Ovary (tissue), 9 donors: ENCODE data around the gene RB1. TPM values are rescaled to one million over a fixed set of nuclear protein-coding genes. Genes with fewer than 3 reads are reported as not detected.

Source experiments
- DNase-seq, 5 donors: peaks; one replicate each; pipeline ENCODE4 v3.0.0-alpha.2; 2019 to 2020
- H3K27ac ChIP-seq, 2 donors: fragments of 200-600 bp; one replicate each; pipeline versions ENCODE4 v1.5.1 to v1.8.0; 2019 to 2022
- H3K27me3 ChIP-seq: fragments of 200-600 bp; one replicate; pipeline ENCODE4 v1.8.0; 2022
- H3K36me3 ChIP-seq: fragments of 200-600 bp; sonication (generic); one replicate; pipeline ENCODE4 v1.5.1; 2019
- H3K4me1 ChIP-seq: one replicate; pipeline ENCODE4 v1.8.1; 2013; ENCODE audit warnings: mild to moderate bottlenecking, moderate library complexity; ENCODE audit not compliant: insufficient read depth
- H3K4me3 ChIP-seq: fragments of 200-600 bp; sonication (generic); one replicate; pipeline ENCODE4 v1.5.1; 2017
- H3K9me3 ChIP-seq, 2 donors: fragments of 200-600 bp in 1 of 2; sonication (generic) in 1 of 2; one replicate each; pipeline versions ENCODE4 v1.5.1 to v1.8.1; 2013 to 2019; ENCODE audit warnings: mild to moderate bottlenecking in 1 of 2, moderate library complexity in 1 of 2
- EP300 ChIP-seq: sonication (generic); formaldehyde crosslinking; IDR thresholded peaks from one replicate; pipeline ENCODE4 v1.6.1; 2017; ENCODE audit warnings: antibody characterized with exemption
- POLR2A ChIP-seq: fragments of 450-650 bp; IDR thresholded peaks from one replicate; pipeline ENCODE4 v1.6.1; 2017; ENCODE audit warnings: antibody characterized with exemption, mild to moderate bottlenecking, moderate library complexity
- WGBS, 3 donors: extraction: QIAGEN DNeasy Blood & Tissue Kit in 1 of 3; methylation state at CpG; one replicate each; pipeline versions ENCODE4 v1.1.5 to v1.1.7; 2013 to 2017; 5-methylcytosine and 5-hydroxymethylcytosine counted together
- intact Hi-C, 4 donors: fragments of 100-400 bp; cut with DNase I; formaldehyde crosslinking; loops; one replicate each; pipeline versions ENCODE4 v1.11.0 to v1.15.1; 2022 to 2023
- polyA plus RNA-seq, 2 donors: library from polyadenylated mRNA; stranded (reverse); fragments of 200-250 nt in 1 of 2; fragments of 350-450 nt in 1 of 2; fragmentation: Illumina TruSeq in 1 of 2; extraction: RNeasy Lipid Tissue Mini Kit (QIAGEN cat#74804) in 1 of 2; gene quantifications; one replicate each; pipeline ENCODE4 v1.2.3, GENCODE V29; 2013 to 2014
- total RNA-seq, 7 donors: library from RNA; depleted of rRNA in 2 of 7; stranded (reverse); fragments of >200 nt in 2 of 7; fragmentation: NEBNext Ultra II Directional in 3 of 7; extraction: Animal tissue kit (Norgen Biotek cat#: 25700) in 3 of 7; gene quantifications; one replicate each; pipeline versions ENCODE4 v1.1.0 to v1.2.4, GENCODE V29; 2016 to 2023
- TF ChIP-seq, protein P1 (sequence below), 3 donors: fragments of 450-650 bp in 2 of 3; fragments of 200-600 bp in 1 of 3; IDR thresholded peaks; one replicate each; pipeline versions ENCODE4 v1.5.1 to v1.8.0; 2016 to 2022; ENCODE audit warnings: antibody characterized with exemption in 3 of 3, mild to moderate bottlenecking in 1 of 3
- donor health status: DM: no; HTN: no; CAD: no; lungs with moderate emphysema.
- donor health status: DM: no; HTN: no; CAD: no.
- donor health status: Bipolar disorder and iron deficiency.
- donor health status: DM: yes; HTN: yes; CAD: no.
- donor health status: DM: no; HTN: no; CAD: no.
- donor health status: DM: yes; HTN: yes; CAD: no.

Gene RB1
- total and polyA plus RNA-seq, 9 donors = 11.4 to 36.6 (median 27.1) TPM

DNA sequence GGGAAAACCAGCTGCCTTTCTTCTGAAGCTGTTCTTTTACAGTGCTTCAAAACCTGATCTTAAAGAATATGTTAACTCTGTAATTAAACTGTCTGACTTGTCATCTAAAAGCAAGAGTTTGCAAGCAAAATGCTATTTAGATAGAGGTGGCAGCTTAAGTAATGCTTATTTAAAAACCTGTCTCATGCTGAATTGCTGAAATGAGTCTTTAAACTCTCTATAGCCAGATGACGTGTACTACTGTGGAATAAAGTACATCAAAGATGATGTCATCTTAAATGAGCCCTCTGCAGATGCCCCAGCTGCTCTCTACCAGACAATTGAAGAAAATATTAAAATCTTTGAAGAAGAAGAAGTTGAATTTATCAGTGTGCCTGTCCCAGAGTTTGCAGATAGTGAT is 47.6 kb upstream of the RB1 start:
- no peak for TF ChIP-seq POLR2A
- TF ChIP-seq EP300 = no peak
- TF ChIP-seq, protein P1, sequence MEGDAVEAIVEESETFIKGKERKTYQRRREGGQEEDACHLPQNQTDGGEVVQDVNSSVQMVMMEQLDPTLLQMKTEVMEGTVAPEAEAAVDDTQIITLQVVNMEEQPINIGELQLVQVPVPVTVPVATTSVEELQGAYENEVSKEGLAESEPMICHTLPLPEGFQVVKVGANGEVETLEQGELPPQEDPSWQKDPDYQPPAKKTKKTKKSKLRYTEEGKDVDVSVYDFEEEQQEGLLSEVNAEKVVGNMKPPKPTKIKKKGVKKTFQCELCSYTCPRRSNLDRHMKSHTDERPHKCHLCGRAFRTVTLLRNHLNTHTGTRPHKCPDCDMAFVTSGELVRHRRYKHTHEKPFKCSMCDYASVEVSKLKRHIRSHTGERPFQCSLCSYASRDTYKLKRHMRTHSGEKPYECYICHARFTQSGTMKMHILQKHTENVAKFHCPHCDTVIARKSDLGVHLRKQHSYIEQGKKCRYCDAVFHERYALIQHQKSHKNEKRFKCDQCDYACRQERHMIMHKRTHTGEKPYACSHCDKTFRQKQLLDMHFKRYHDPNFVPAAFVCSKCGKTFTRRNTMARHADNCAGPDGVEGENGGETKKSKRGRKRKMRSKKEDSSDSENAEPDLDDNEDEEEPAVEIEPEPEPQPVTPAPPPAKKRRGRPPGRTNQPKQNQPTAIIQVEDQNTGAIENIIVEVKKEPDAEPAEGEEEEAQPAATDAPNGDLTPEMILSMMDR (IDR thresholded peaks at IDR 0.05) = no peak
- H3K27ac ChIP-seq = no peak overlapping the region
- no peaks in the 10 kb centered on the region for H3K9me3 ChIP-seq
- no peak overlapping the region for H3K4me3 ChIP-seq
- H3K36me3 ChIP-seq = no peaks in the 10 kb centered on the region
- 67 to 76% (median 76%) methylated on average over 1 of the region's 1 CpG for WGBS, 3 donors
- no peak for DNase-seq
- no peaks in the 10 kb centered on the region for H3K27me3 ChIP-seq
- peaks cover 6% of the 10 kb centered on the region for H3K4me1 ChIP-seq
- intact Hi-C loops = no loop called here

DNA sequence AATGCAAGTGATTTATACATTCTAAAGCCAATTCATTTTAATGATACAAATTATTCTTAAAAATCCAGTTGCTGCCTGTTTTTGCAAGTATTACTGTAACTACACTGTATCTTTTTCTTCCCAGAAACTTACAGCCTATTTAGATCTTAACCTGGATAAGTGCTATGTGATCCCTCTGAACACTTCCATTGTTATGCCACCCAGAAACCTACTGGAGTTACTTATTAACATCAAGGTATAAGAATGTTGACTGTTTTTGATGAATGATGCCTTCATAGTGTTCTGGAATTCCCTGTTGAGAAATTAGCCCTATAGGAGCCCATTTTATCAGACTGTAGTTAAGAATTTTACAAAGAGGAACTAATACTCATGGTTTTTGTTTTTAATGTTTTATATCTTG is 45.5 kb upstream of the RB1 start:
- Histone ChIP-seq H3K27me3 (no peaks in the 10 kb centered on the region), H3K9me3 (no peaks in the 10 kb centered on the region), H3K4me3 (no peak overlapping the region), H3K4me1 (peaks cover 3% of the 10 kb centered on the region), H3K36me3 (no peaks in the 10 kb centered on the region), H3K27ac (no peak overlapping the region)
- intact Hi-C loops = no loop called here
- DNase-seq = no peak
- TF ChIP-seq POLR2A (no peak), EP300 (no peak)
- TF ChIP-seq, protein P1 (IDR thresholded peaks at IDR 0.05) = no peak

DNA sequence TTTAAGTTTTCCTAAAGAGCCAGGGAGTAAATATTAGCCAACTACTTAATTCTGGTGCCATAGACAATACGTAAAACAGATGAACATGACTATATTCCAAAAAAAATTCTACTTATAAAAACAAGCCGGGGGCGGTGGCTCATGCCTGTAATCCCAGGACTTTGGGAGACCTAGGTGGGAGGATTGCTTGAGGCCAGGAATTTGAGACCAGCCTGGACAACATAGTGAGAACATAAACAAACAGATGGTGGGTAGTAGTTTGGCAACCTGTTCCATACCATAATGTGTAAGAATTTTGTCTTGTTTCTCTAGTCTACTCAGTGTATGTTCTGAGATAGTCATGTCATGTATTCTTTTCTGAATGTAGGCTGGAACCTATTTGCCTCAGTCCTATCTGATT is 45.1 kb upstream of the RB1 start:
- Histone ChIP-seq H3K36me3 (no peaks in the 10 kb centered on the region), H3K9me3 (no peaks in the 10 kb centered on the region), H3K27ac (no peak overlapping the region), H3K4me3 (no peak overlapping the region), H3K27me3 (no peaks in the 10 kb centered on the region), H3K4me1 (peaks cover 3% of the 10 kb centered on the region)
- no peak for TF ChIP-seq POLR2A
- TF ChIP-seq, protein P1 (IDR thresholded peaks at IDR 0.05) = no peak
- no peak for TF ChIP-seq EP300
- intact Hi-C loops = no loop called here
- 69 to 81% (median 73%) methylated on average over 3 of the region's 3 CpGs for WGBS, 3 donors
- no peak for DNase-seq

DNA sequence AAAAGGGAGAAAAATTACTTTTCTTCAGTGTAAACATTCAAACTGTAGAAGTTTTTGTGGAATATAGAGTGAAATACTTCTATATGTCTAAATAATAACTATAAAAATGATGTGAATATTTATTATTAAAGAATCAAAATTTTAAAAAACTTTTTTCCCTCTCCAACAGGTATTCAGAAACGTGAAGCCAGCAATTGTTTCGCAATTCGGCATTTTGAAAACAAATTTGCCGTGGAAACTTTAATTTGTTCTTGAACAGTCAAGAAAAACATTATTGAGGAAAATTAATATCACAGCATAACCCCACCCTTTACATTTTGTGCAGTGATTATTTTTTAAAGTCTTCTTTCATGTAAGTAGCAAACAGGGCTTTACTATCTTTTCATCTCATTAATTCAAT is 42.6 kb upstream of the RB1 start:
- H3K4me3 ChIP-seq = no peak overlapping the region
- no peak for DNase-seq
- intact Hi-C loops = no loop called here
- H3K4me1 ChIP-seq = no peaks in the 10 kb centered on the region
- TF ChIP-seq, protein P1 (IDR thresholded peaks at IDR 0.05) = no peak
- no peak for TF ChIP-seq EP300
- no peak for TF ChIP-seq POLR2A
- no peaks in the 10 kb centered on the region for H3K36me3 ChIP-seq
- no peaks in the 10 kb centered on the region for H3K9me3 ChIP-seq
- H3K27ac ChIP-seq = no peak overlapping the region
- 66 to 76% (median 67%) methylated on average over 4 of the region's 4 CpGs for WGBS, 3 donors
- no peaks in the 10 kb centered on the region for H3K27me3 ChIP-seq

DNA sequence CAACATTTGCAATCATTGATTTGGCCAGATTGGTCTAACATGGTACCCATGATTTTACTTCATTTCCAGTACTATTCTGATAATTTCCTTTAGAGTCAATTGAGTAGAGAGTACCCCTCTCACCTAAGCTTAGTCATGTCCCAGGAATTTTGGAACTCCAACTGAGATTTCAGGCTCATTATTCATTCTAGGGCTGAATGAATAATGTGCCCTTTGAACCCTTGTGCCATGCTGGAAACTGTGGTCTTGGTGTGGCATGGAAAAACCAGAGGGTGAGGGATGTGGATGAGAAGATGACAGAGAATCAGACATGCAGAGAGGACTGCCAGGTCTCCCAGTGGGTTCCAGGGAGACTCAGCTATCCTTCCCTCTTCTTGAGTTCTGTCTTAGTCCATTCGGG is 40.4 kb upstream of the RB1 start:
- H3K4me1 ChIP-seq = no peaks in the 10 kb centered on the region
- H3K4me3 ChIP-seq = no peak overlapping the region
- H3K36me3 ChIP-seq = no peaks in the 10 kb centered on the region
- WGBS, 3 donors = 94 to 100% (median 96%) methylated on average over 1 of the region's 1 CpG
- no peak for DNase-seq
- no peaks in the 10 kb centered on the region for H3K9me3 ChIP-seq
- no peak for TF ChIP-seq EP300
- no peak for TF ChIP-seq POLR2A
- TF ChIP-seq, protein P1 (IDR thresholded peaks at IDR 0.05) = no peak
- no peaks in the 10 kb centered on the region for H3K27me3 ChIP-seq
- H3K27ac ChIP-seq = no peak overlapping the region
- intact Hi-C loops = no loop called here
